ENCODE results near the gene ZCCHC17.

DNA sequence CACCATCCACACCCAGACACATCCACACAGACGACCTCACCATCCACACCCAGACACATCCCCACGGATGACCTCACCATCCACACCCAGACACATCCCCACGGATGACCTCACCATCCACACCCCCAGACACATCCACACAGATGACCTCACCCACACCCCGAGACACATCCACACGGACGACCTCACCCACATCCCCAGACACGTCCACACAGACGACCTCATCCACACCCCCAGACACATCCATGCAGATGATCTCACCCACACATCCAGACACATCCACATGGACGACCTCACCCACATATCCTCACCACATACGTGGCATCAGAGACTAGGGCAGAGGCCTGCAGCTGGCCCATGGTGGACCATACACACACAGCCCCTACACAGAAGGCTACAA is 90.8 kb downstream of the ZCCHC17 start:
- TF ChIP-seq SUZ12 (IDR thresholded peaks at IDR 0.05; ENCODE audit: extremely low read depth, insufficient read depth, insufficient read length) (no peak), YY1 (IDR thresholded peaks at IDR 0.05; ENCODE audit: insufficient read depth, insufficient read length) (no peak), ZNF274 (IDR thresholded peaks at IDR 0.05; ENCODE audit: low read depth, low read length) (no peak)

Measured in NT2/D1 (cell line).